Ureter (tissue), 1 donor: ENCODE results near the gene ESPL1. TPM values are rescaled to one million over a fixed set of nuclear protein-coding genes. Genes with fewer than 3 reads are reported as not detected.
"Not testable (repeated sequence)": the region's sequence is repeated elsewhere in the genome, so short reads cannot be mapped to it uniquely, and the experiment has no call there.

Experiments used
- DNase-seq: peaks from one replicate; pipeline ENCODE4 v3.0.0-alpha.2; 2020; ENCODE audit warnings: low spot score
- total RNA-seq: library from RNA; stranded (reverse); gene quantifications from one replicate; pipeline ENCODE4 v1.2.4, GENCODE V29; 2023
- donor health status: DM: yes; HTN: yes; CAD: no.

The ESPL1 gene
- total RNA-seq, 1 donor from 2014 or later: 2.3 TPM

DNA sequence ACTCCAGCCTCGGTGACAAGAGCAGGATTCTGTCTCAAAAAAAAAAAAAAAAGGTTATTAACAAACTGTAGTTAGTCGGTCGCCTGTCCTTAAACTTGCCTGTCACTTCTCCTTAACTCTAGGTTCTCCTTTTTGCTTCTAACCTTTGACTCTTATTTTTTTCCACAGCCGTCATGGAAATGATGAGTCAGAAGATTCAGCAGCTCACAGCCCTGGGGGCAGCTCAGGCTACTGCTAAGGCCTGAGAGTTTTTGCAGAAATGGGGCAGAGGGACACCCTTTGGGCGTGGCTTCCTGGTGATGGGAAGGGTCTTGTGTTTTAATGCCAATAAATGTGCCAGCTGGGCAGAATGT lies 31.0 kb downstream of the ESPL1 start:
- DNase-seq: no peak

DNA sequence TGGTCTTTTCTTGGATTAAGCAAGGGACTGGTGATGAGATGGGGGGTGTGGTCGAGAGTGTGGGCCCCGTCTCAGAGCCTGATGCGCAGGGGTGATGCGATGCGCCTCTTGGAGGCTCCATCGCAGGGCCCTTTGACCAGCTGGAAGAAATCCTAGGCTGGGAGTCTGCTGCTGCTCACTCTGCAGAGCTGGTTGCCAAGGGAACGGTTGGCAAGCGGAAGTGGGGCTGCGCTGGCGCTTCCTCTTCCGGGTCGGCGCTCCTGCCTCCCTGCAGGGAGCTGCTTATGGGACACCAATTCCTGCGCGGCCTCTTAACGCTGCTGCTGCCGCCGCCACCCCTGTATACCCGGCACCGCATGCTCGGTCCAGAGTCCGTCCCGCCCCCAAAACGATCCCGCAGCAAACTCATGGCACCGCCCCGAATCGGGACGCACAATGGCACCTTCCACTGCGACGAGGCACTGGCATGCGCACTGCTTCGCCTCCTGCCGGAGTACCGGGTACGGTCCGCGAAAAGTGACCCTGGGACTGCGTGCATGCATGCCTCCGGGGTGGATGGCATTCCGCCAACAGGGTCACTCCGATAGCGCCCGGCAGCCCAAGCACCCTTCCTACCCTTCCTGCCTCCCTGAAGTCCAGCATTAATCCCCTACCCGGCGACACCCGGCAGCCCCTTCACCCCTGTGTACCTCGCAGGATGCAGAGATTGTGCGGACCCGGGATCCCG lies 31.5 kb downstream of the ESPL1 start, which contains the start of gene MYG1:
Gene MYG1 (plus strand): TSS at position 242 of the 727 bp plus-strand sequence. CDS start 43 bp downstream, at position 285.
- DNase-seq: peak; percentile 89

DNA sequence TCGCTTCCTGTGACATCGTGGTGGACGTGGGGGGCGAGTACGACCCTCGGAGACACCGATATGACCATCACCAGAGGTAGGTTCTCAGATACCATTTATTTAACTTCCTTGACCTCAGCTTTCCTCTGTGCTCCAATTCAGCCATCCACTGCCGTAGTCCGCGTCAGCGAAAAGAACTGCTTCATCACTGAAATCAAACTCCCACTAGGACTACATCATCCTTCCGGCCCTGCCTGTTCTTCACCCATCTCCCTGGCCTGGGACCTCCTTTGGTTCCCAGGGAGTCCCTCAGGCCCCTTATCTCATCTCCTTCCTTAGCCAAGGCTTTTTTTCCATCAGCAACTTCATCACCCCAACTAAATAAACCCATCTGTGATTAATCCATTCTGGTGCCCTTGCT lies 32.1 kb downstream of the ESPL1 start:
- no peak for DNase-seq

DNA sequence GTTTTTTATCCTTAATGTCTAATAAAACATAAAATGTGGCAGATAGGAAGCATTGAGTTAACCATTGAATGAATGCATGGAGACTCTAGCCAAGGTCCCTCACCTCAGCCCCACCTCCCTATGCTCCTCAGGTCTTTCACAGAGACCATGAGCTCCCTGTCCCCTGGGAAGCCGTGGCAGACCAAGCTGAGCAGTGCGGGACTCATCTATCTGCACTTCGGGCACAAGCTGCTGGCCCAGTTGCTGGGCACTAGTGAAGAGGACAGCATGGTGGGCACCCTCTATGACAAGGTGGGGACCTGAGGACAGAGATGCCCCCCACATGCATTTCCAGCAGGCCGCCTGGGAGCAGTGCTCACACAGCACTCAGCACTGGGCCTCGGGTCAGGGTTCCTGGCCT lies 34.8 kb downstream of the ESPL1 start:
- no peak for DNase-seq

DNA sequence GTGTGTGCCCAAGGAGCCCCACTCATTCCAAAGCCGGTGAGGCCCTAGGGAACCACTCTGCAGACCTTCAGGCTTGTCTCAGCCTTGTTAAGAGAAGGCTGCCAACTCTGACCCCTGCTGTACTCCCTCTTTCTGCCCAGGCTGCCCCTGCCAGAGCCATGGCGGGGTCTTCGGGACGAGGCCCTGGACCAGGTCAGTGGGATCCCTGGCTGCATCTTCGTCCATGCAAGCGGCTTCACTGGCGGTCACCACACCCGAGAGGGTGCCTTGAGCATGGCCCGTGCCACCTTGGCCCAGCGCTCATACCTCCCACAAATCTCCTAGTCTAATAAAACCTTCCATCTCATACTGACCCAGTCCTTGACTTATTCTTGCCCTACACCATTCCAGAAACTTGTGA lies 38.7 kb downstream of the ESPL1 start:
- DNase-seq: no peak

DNA sequence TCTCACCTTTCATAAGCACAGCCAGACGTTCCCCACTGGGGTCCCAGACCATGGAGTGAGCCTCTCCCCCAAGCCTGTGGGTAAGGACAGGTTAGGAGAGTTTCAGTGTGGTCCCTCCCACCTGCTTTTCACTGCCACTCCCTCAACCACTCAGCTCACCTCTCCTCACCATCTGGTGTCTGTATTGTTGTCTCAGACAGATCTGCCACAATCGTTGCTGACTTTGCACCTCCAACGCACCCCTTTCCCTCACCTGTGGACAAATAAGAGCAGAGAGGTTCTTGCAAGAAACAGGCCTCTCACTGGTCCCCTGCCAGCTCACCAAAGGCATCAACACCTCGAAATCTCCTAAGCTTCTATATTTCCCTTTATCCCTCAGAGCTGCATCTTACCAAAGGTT lies 40.2 kb downstream of the ESPL1 start:
- DNase-seq: no peak

DNA sequence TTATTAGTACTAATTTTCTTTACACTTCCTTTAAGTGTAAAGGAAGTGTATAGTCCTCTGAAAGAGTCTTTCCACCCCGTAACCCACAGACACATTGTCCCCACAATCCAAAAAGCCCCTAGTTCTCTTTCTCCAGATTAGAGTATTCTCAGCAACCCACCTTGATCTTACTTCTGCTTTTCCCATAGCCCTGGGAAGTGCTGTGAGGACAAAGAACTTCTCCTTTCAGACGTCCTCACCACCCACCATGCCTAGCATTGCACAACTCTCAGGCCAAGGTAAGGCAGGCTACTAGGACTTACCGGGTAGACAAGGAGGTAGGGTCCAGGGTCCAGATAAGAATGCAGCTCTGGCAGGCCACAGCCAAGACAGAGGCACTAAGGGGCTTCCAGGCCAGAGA lies 45.9 kb downstream of the ESPL1 start:
- no peak for DNase-seq

DNA sequence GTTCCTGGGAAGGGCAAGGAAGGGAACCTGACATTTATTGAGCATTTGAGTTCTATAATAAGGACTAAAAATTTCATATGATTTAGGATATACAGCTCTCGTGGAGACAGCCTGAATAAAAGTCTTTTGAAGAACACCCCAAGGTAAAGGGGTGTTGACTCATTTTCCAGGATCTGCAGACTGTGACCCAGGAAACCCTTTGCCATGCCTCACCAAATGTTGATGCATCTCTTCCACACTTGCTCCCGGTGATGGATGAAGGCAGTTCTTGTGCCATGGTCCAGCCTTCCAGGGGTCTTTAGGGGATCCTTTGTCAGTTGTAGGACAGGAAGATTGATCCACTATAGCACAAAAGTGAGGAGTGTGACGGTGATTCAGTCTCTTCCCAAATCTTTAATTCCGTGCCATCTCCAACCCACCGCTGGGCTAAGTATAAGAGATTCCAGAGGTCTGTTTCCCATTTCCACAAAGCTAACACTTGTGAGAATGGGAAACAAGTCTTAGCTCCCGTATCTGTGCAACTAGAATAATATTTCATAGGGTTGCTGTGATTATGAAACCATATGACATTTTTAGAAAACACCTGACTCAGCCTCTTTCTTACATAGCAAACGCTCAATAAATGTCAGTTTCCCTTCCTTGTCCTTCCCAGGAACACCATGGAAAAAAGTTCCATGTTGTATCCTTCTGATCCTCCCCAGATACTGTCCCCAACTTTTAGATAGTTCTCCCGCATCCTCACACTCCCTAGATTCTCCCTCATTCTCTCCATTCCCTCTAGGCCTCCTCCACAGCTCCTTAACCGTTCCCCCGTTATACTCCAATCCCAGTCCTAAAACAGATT lies 52.5 kb downstream of the ESPL1 start:
- no peak for DNase-seq

DNA sequence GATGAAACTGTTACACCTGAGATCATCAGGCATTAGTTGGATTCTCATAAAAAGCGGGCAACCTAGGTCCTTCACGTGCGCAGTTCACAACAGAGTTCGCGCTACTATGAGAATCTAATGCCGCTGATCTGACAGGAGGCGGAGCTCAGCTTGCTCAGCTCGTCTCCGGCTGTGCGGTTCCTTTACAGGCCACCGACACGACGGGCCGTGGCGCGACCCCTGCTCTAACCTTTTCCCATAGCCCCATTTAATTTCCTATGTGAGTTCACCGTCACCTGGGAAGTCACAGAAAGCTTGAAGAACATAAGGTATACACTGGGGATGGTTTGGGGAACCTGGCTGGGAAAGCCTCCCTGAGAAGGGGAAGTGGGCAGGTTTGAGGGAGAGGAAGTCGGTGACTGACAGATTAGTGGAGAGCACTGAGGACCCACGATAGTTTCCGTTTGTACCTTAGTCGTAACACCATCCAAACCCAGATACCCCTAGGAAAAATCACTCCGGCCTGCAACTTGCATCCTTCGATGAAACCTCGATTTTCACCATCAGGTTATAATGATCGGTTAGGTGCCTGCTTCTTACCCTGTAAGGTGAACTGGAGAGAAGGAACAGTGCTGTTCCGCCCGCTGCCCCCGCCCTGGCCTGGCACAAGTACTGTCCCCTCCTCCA lies 56.1 kb downstream of the ESPL1 start:
- DNase-seq: no peak

DNA sequence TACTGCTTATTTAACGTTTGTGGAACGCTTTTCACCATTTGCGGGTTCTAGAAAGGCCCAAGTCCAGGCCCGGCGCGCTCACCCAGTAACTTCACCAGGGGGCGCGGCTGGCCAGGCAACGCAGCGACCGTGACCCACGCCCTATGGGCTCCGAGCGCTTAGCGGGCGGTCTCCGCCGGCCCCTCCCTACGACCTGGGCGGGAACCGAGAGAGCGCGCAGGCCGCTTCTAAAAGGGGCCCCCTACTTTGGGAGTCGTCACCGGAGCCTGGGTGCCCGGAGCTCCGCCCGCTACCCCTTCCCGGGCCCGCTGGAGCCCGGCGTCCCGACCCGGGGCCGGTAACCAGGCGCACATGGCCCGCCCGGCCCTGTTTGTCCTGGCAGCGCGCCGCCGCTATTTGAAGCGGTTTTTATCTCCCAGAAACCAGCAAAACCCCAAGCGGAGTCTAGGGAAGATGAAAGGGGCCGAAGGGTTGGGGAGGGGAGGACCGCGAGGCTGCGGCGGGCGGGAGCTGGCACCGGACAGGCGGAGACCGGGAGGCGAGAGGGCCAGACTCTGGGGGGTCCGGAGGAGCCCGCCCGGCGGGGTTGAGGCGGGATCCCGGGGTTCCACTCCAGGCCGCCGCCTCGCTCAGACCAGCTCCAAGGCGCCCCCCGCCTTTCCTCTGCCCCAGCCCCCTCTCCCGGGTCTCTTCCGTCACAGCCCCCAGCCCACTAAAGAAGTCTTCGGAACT lies 56.8 kb downstream of the ESPL1 start:
- DNase-seq: peak; percentile 90

DNA sequence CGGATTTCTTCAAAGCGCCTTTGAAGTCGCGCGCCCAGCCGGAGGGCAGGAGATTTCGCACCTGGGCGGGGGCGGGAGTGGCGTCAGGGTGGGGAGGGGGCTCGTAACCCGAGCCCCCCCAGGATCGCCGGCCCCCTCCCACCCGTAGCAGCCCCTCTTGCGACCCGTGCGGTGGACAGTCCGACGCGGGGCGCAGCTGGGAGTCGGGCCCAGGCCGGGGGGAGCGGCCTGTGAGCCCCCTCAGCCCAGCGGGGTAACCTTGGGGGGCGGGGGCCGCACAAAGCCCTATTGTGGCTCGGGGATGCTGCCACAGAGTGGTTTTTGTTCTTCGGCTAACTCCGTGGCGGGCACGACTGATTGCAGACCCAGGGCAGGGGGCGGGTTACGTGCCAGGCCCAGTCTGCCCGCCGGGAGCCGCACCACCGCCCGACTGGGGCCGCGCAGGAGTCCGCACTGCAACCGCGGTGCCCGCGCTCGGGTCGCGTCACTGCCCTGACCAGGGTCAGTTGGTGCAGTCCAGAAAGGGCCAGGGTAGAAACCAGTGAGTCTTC lies 57.5 kb downstream of the ESPL1 start:
- DNase-seq: peak; percentile 54

DNA sequence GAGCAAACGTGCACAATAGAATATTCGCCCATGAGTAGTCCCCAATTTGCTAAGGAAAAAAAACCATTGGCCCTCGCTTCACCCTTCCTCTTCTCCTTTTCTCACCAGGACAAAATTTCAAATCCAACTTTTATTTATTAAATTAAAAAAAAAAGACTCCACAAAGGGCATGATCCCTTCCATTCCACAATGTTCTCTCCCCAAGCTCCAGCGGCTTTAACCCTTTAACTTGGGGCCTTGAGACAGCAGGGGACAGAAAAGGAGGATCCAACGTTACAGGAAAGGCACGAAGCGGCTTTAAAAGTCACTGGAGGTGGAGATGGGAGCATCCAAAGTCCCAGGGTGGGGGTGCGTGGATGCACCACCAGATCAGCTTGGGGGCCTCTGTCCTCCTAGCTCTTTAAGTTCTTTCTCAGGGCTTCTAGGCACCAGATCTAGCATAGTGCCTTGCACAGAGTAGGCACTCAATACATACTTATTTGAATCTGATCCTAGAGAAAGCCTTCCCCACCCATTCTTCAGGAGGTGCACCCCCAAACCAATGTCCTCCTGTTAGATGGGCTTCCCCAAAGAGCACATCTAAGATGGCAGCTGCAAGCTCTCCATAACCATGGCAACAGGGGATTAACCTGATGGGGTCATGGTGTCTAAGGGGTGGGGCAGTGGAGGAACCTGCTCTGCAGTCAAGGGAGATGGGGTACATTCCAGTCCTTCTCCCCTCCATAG lies 58.5 kb downstream of the ESPL1 start:
- no peak for DNase-seq

DNA sequence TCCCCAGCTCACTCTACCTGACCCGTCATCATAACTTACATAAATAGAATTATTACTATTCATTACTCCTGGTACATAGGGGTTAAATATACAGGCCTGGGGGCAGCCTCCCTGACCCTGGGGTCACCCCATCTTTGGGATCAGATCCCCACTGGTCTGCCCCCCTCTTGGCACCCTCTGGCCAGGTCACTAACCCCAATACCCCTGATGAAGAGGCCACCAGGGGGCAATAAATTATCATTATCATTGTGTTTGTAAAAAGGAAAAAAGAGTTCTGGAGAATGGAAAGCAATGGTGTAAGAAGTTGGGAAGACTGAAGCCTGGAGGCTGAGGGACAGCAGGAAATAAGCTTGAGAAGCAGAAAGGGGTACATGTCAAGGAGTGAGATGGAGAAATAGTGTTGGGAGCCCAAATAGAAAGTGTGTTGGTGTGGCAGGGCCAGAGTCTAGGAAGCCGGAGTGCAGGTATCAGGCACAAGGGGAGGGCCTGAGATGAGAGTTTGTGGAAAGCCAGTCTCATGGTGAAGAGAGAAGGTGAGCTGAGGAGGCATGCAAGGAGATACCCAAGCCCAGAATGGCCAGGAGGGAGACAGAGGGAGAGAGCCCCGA lies 59.4 kb downstream of the ESPL1 start:
- DNase-seq: no peak

DNA sequence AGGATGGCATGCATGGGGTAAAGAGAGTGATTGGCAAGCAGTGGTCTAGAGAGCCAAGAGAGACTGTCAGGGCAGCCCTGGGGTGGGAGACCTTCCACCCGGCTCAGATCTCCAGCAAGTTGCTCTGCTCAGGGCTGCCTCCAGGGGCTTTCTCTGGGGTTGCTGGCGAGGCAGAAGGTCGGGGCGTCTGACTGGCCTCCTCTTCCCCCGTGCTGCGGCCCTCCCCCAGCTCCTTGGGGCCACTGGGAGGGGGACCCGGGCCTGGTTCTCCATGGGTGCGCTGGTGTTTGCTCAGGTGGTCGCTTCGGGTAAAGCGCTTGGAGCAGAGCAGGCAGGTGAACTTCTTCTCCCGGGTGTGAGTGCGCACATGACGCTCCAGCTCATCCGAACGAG lies 59.9 kb downstream of the ESPL1 start:
- DNase-seq: no peak

DNA sequence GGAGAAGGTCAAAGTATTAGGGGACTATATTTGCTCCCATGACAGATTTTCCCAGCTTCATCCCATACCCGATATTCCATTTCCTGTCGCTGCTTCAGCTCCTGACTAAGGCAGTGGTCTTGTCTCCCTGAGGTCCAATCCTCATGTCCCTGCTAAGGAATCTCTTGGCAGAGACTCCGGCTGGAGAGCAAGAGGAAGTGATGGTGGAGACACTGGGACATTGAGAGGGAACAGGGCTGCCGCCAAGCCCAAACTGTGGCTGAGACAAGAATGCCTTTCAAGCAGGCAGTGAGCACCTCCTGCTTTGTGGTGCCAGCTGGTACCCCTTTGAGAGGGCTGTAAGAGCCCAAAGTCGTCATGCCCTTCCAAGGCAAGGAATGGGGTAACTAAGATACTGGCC lies 62.6 kb downstream of the ESPL1 start:
- no peak for DNase-seq

DNA sequence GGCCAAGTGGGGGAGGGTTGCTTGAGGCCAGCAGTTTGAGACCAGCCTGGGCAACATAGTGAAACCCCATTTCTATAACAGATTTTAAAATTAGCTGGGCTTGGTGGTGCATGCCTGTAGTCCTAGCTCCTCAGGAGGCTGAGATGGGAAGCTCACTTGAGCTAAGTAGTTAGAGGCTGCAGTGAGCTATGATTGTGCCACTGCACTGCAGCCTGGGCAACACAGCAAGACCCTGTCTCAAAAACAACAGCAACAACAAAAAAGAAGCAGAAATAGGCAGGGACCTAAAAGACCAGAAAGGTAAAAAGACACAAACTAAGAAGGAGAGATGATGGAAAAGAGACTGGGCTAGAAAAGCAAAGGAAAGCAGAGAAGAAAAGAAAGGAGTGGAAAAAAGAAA lies 64.2 kb downstream of the ESPL1 start:
- DNase-seq: not testable (repeated sequence)

DNA sequence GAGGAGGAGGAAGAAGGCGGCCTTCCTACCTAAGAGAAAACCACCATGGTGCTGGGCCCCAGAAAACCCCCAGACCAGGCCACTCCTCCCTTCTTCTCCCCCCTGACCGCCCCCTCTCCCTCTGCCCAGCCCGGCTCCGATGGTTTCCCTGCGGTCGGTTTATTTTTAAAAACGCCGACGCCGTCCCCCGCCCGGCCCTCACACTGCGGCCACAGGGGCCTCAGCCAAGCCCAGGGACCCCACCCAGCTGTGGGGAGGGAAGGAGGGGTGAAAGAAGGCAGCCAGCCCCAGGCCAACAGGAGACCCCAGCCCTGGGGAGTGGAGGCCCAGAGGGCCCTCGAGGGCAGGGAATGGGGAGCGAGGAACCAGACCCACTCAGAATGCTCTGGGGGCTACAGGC lies 64.6 kb downstream of the ESPL1 start:
- no peak for DNase-seq

DNA sequence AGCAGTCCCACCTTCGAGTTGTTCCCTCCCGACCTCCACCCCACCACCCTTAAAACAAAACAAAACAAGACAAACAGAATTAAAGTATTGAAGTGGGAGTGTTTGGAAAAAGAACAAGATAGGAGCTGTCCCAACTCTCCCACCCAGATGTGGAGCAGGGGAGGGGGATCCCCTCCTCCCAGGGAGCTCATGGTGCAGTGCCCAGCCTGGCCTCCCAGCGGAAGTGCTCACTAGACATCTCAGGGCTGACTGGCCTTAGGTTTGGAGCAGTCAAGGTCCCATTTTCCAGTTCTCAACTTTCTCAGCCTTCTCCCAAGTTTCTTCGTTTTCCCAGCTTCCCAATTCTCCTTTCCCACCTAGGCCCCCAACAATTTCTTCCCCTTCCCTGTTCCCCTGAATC lies 65.2 kb downstream of the ESPL1 start:
- DNase-seq: no peak

DNA sequence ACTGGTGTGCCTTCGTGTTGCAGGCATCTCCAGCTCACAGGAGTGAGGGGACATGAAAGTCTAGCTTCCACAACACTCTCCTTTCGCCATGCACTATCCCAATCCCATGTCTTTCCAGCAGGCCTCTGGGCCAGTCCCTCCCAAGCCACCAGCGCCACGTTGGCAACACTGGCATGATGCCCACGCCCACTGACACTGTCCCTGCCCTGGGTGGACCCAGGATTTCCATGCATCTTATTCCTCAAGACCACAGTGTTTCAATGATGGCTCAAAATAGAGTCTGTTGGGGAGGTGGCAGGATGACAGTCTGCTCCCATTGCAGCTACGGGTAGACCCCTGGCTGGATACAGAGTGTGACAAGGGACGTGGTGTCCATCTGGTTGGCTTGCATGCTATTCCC lies 65.7 kb downstream of the ESPL1 start:
- DNase-seq: no peak

DNA sequence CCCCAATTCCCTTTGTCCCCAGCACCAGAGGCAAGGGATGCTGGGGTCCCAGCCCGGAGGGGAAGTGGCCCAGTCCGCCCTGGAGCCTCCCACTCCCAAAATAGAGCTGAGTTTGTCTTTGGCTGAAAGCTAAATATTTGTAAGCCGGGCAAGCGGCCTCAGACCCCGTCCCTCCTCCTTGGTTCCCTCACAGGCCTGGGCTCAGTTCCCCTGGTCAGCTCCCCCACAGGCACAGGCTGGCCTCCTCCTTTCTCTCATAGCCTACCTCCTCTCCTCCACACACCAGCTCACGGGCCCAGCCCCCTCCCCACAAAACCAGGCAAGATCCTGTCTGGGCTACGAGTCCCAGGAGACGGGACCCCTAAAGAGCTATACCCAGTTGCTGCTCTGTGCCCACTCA lies 66.7 kb downstream of the ESPL1 start:
- DNase-seq: no peak
